Measurements from ENCODE around the gene POU3F1. TPM values are rescaled to one million over a fixed set of nuclear protein-coding genes. Genes with fewer than 3 reads are reported as not detected.

POU3F1 gene
- polyA plus RNA-seq, 2 of the 4 experiments (the other 2 are of a cell fraction), result not detected

GRCh38 chr1:38072858-38073257 lies 26.3 kb upstream of the POU3F1 start:
- Histone ChIP-seq H3K27ac (no peak overlapping the region), H3K9me3 (no peaks in the 10 kb centered on the region), H3K4me1 (no peaks in the 10 kb centered on the region), H3K4me2 (no peak overlapping the region), H3K4me3 (no peak overlapping the region)
- CTCF ChIA-PET, result interaction anchor here (0.9 to 2.1 kb wide), 5 partner anchors 13 to 47 kb away, joined by 3 to 8 read pairs (median 5); no protein-coding TSS in a partner anchor
- ATAC-seq (no peak), FAIRE-seq (no peak), DNase-seq (ENCODE audit: low read depth in 1 of 2, low spot score in 1 of 2) (no peak)
- 0% methylated on average over 2 of the region's 2 CpGs for WGBS (ENCODE audit: missing lambda C conversion rate)
- TF ChIP-seq BHLHE40 (IDR thresholded peaks at IDR 0.05; ENCODE audit: low read depth, low read length) (no peak), HOXA7 (CRISPR knock-in tag; IDR thresholded peaks at IDR 0.05) (no peak)
- POLR2A ChIA-PET, result no interaction called here

- ChIA-PET POLR2A (no interaction called here), CTCF (interaction anchor here (0.6 to 2.6 kb wide), 11 partner anchors 14 to 1763 kb away, joined by 3 to 8 read pairs (median 4); no protein-coding TSS in a partner anchor)
- 37% methylated on average over 10 of the region's 10 CpGs for WGBS (ENCODE audit: missing lambda C conversion rate)
- H3K4me2 ChIP-seq, result no peak overlapping the region
- no peaks in the 10 kb centered on the region for H3K4me1 ChIP-seq
- FAIRE-seq (no peak), DNase-seq (ENCODE audit: low read depth in 1 of 2, low spot score in 1 of 2) (peak; percentile 30 to 43), ATAC-seq (peak; percentile 79 to 92)
- no peak overlapping the region for H3K27ac ChIP-seq
- H3K9me3 ChIP-seq, result no peaks in the 10 kb centered on the region
- no peak overlapping the region for H3K4me3 ChIP-seq
- TF ChIP-seq FOSB (CRISPR knock-in tag; IDR thresholded peaks at IDR 0.05) (no peak), RAD21 (conservative IDR thresholded peaks at IDR 0.05 in 1 of 2, IDR thresholded peaks at IDR 0.05 in 1 of 2) (peak in 1 of 2 experiments; percentile 32; a peak in 1 of 5 replicates), KDM1A (IDR thresholded peaks at IDR 0.05; ENCODE audit: low read depth) (no peak), BHLHE40 (IDR thresholded peaks at IDR 0.05; ENCODE audit: low read depth, low read length) (no peak), RARB (CRISPR knock-in tag; IDR thresholded peaks at IDR 0.05) (no peak), E2F6 (IDR thresholded peaks at IDR 0.05; ENCODE audit: borderline replicate concordance, low read depth) (no peak), HES2 (IDR thresholded peaks at IDR 0.05) (no peak), CTCF (IDR thresholded peaks at IDR 0.05) (peak; percentile 15; the same call in 2 of the 3 replicates)
Measured at GRCh38 chr1:38071312-38072256, 25.0 kb upstream of the POU3F1 start.

GRCh38 chr1:38068980-38069340 lies 22.4 kb upstream of the POU3F1 start:
- Histone ChIP-seq H3K4me2 (no peak overlapping the region), H3K27ac (no peak overlapping the region), H3K4me3 (no peak overlapping the region), H3K4me1 (no peaks in the 10 kb centered on the region), H3K9me3 (no peaks in the 10 kb centered on the region)
- ATAC-seq (no peak), FAIRE-seq (no peak), DNase-seq (ENCODE audit: low read depth in 1 of 2, low spot score in 1 of 2) (no peak)
- TF ChIP-seq FOSB (CRISPR knock-in tag; IDR thresholded peaks at IDR 0.05) (no peak), EHMT2 (IDR thresholded peaks at IDR 0.05; ENCODE audit: low read depth) (no peak), HOXA7 (CRISPR knock-in tag; IDR thresholded peaks at IDR 0.05) (no peak), BHLHE40 (IDR thresholded peaks at IDR 0.05; ENCODE audit: low read depth, low read length) (no peak), MYC (IDR thresholded peaks at IDR 0.05; ENCODE audit: borderline replicate concordance, low read length) (no peak), RAD21 (conservative IDR thresholded peaks at IDR 0.05 in 1 of 2, IDR thresholded peaks at IDR 0.05 in 1 of 2) (no peak), ESRRA (IDR thresholded peaks at IDR 0.05; ENCODE audit: borderline replicate concordance, low read length) (no peak), RFX5 (IDR thresholded peaks at IDR 0.05) (no peak), KDM1A (IDR thresholded peaks at IDR 0.05; ENCODE audit: low read depth) (no peak), ZSCAN20 (CRISPR knock-in tag; IDR thresholded peaks at IDR 0.05) (no peak), KDM5A (IDR thresholded peaks at IDR 0.05) (no peak), BCL3 (IDR thresholded peaks at IDR 0.05) (no peak), ZNF302 (CRISPR knock-in tag; IDR thresholded peaks at IDR 0.05) (no peak), CHD4 (IDR thresholded peaks at IDR 0.05; ENCODE audit: borderline replicate concordance) (no peak), NFE2L2 (conservative IDR thresholded peaks at IDR 0.05; ENCODE audit: low read length) (no peak), CBX8 (IDR thresholded peaks at IDR 0.05) (no peak), NR3C1 (IDR thresholded peaks at IDR 0.05) (no peak), HMGXB4 (CRISPR knock-in tag; IDR thresholded peaks at IDR 0.05; ENCODE audit: borderline replicate concordance) (no peak)
- CTCF ChIA-PET, result interaction anchor here (2.6 kb wide), 1 partner anchor 42 kb away, joined by 6 read pairs; no protein-coding TSS in a partner anchor
- 0% methylated on average over 1 of the region's 3 CpGs for WGBS (ENCODE audit: missing lambda C conversion rate)
- POLR2A ChIA-PET, result no interaction called here

Measured in A549 (cell line).